Endothelial cell of umbilical vein (primary cell): ENCODE results near the gene LHX4. TPM values are rescaled to one million over a fixed set of nuclear protein-coding genes. Genes with fewer than 3 reads are reported as not detected.

Source experiments
- BruUV-seq: library from RNA; stranded (reverse); fragments of 400-500 nt; replicated peaks from 2 replicates; lab custom pipeline; 2021; lab: Mats Ljungman, UMichigan
- CTCF ChIA-PET: fragments of 300-600, 350-600 bp; sonication (Branson Sonifier 250); formaldehyde crosslinking; loops from one replicate; lab custom pipeline; 2021; ENCODE audit warnings: antibody characterized with exemption, inconsistent platforms; lab: Charles Lee
- POLR2A ChIA-PET: fragments of 300-600, 350-600 bp; sonication (Branson Sonifier 250); formaldehyde crosslinking; loops from one replicate; lab custom pipeline; 2021; ENCODE audit warnings: antibody characterized with exemption, inconsistent platforms; lab: Charles Lee
- DNase-seq: peaks from one replicate; pipeline ENCODE4 v3.0.0-alpha.2; 2011; ENCODE audit warnings: low read depth, low spot score
- FAIRE-seq: peaks from 2 replicates; lab custom pipeline; 2011; peaks lifted over from hg19 to GRCh38; lab: Jason Lieb, UNC
- H2AFZ ChIP-seq: 2 replicates; pipeline ENCODE4 v1.6.0; 2012; ENCODE audit warnings: low read depth, low read length, control low read depth, inconsistent platforms
- H3K27ac ChIP-seq: 2 replicates; pipeline ENCODE4 v1.5.1; 2011; ENCODE audit warnings: low read depth, mild to moderate bottlenecking, control low read depth, low read length, moderate library complexity; ENCODE audit not compliant: insufficient read depth
- H3K27me3 ChIP-seq, 2 experiments: 2 replicates each; pipeline versions ENCODE4 v1.6.0 to v1.6.1; 2011; ENCODE audit warnings: low read length in 2 of 2, mixed read lengths in 1 of 2; ENCODE audit not compliant: control insufficient read depth in 2 of 2, insufficient read depth in 2 of 2
- H3K36me3 ChIP-seq, 2 experiments: 2 replicates in 1 of 2; 3 replicates in 1 of 2; pipeline ENCODE4 v1.5.1; 2011; ENCODE audit warnings: low read length in 2 of 2, mild to moderate bottlenecking in 1 of 2, moderate library complexity in 1 of 2; ENCODE audit not compliant: control insufficient read depth in 2 of 2, insufficient read depth in 2 of 2; ENCODE audit errors: extremely low read depth in 1 of 2
- H3K4me1 ChIP-seq: 3 replicates; pipeline ENCODE4 v1.5.1; 2011; ENCODE audit warnings: mild to moderate bottlenecking, low read length; ENCODE audit not compliant: control insufficient read depth, insufficient read depth; ENCODE audit errors: extremely low read depth
- H3K4me2 ChIP-seq: 2 replicates; pipeline ENCODE4 v1.6.1; 2011; ENCODE audit warnings: low read length, control low read depth, mixed read lengths; ENCODE audit not compliant: insufficient read depth
- H3K4me3 ChIP-seq, 3 experiments: fragments of 200-600 bp in 1 of 3; sonication (generic), shearing (Covaris generic) in 1 of 3; replicated peaks in 1 of 3; 2 replicates each; pipeline ENCODE4 v1.5.1; 2011 to 2016; ENCODE audit warnings: control low read depth in 3 of 3, low read length in 3 of 3, mild to moderate bottlenecking in 2 of 3, inconsistent platforms in 1 of 3, low read depth in 1 of 3, moderate library complexity in 1 of 3; ENCODE audit not compliant: insufficient read depth in 1 of 3
- H3K79me2 ChIP-seq: 2 replicates; pipeline ENCODE4 v1.6.0; 2012; ENCODE audit warnings: low read length, inconsistent platforms; ENCODE audit not compliant: control insufficient read depth, insufficient read depth
- H3K9ac ChIP-seq: replicated peaks from 2 replicates; pipeline ENCODE3; 2011; ENCODE audit warnings: low read length, control low read depth; ENCODE audit not compliant: insufficient read depth; ENCODE audit errors: extremely low read depth
- H3K9me1 ChIP-seq: replicated peaks from 3 replicates; pipeline ENCODE4 v1.6.0; 2011; ENCODE audit warnings: mild to moderate bottlenecking, low read length; ENCODE audit not compliant: control insufficient read depth, insufficient read depth; ENCODE audit errors: extremely low read depth
- H3K9me3 ChIP-seq: replicated peaks from 2 replicates; pipeline ENCODE4 v1.5.1; 2012; ENCODE audit warnings: low read length, inconsistent platforms; ENCODE audit not compliant: control insufficient read depth, insufficient read depth
- H4K20me1 ChIP-seq: replicated peaks from 2 replicates; pipeline ENCODE3; 2011; ENCODE audit warnings: mild to moderate bottlenecking, low read length; ENCODE audit not compliant: control insufficient read depth, insufficient read depth; ENCODE audit errors: extremely low read depth
- EZH2 ChIP-seq: IDR thresholded peaks from 2 replicates; pipeline ENCODE4 v1.6.1; 2012; ENCODE audit warnings: borderline replicate concordance, low read depth, mild to moderate bottlenecking, moderate library complexity, low read length, inconsistent platforms; ENCODE audit not compliant: severe bottlenecking
- FOS ChIP-seq: IDR thresholded peaks from 2 replicates; pipeline ENCODE4 v1.6.1; 2011; ENCODE audit warnings: mild to moderate bottlenecking, low read length, moderate library complexity, borderline replicate concordance; ENCODE audit not compliant: insufficient read depth
- GATA2 ChIP-seq: IDR thresholded peaks from 2 replicates; pipeline ENCODE4 v1.7.0; 2011; ENCODE audit warnings: low read depth, mild to moderate bottlenecking, moderate library complexity, mixed read lengths, low read length; ENCODE audit not compliant: insufficient read length, insufficient read depth
- JUN ChIP-seq: IDR thresholded peaks from 2 replicates; pipeline ENCODE4 v1.6.1; 2011; ENCODE audit warnings: borderline replicate concordance, low read depth; ENCODE audit not compliant: insufficient read length, insufficient read depth
- MYC ChIP-seq: IDR thresholded peaks from one replicate; pipeline ENCODE4 v1.6.1; 2011; ENCODE audit warnings: mild to moderate bottlenecking, low read depth, low read length
- POLR2A ChIP-seq: IDR thresholded peaks from 2 replicates; pipeline ENCODE4 v1.6.1; 2012; ENCODE audit warnings: low read depth, mild to moderate bottlenecking, control low read depth, low read length
- POLR2AphosphoS5 ChIP-seq: IDR thresholded peaks from 2 replicates; pipeline ENCODE4 v1.6.1; 2012; ENCODE audit warnings: low read depth, mild to moderate bottlenecking, control low read depth, low read length, moderate library complexity; ENCODE audit not compliant: insufficient read depth
- dilution Hi-C: fragments of 300-500 bp; cut with MboI; formaldehyde crosslinking; loops from one replicate; pipeline ENCODE4 v1.15.0; 2019; ENCODE audit warnings: low sequenced_read_pairs; ENCODE audit not compliant: extremely low pct_ligation_motif_present
- intact Hi-C: fragments of 100-400 bp; cut with micrococcal nuclease; formaldehyde crosslinking; loops from one replicate; pipeline ENCODE4 v1.10.0; 2022
- polyA plus RNA-seq, 4 experiments: library from polyadenylated mRNA; depleted of rRNA in 3 of 4; stranded (reverse) in 3 of 4; unstranded in 1 of 4; fragments of >200 nt; gene quantifications; 2 replicates each; pipeline versions ENCODE4 v1.2.1 to v1.2.3, GENCODE V29; 2011 to 2012; ENCODE audit warnings: missing spikeins in 1 of 4
- total RNA-seq: library from RNA; stranded (reverse); gene quantifications from 2 replicates; pipeline ENCODE4 v1.2.3, GENCODE V29; 2021
- TF ChIP-seq, protein P1 (sequence below), 2 donors: IDR thresholded peaks; 1 replicate in 1 of 2; 2 replicates in 1 of 2; pipeline ENCODE4 v1.5.1; 2011; ENCODE audit warnings: low read length in 2 of 2, mild to moderate bottlenecking in 2 of 2, moderate library complexity in 2 of 2, control low read depth in 1 of 2, inconsistent platforms in 1 of 2, low read depth in 1 of 2; ENCODE audit not compliant: insufficient read depth in 1 of 2; ENCODE audit errors: extremely low read depth in 1 of 2
- TF ChIP-seq, protein P2 (sequence below): IDR thresholded peaks from 2 replicates; pipeline ENCODE4 v1.6.1; 2011; ENCODE audit not compliant: insufficient read depth, insufficient read length

Gene LHX4
- total and polyA plus RNA-seq, 2 donors (not counting 3 experiments of a cell fraction or from before 2014, with no cell fraction given): not detected

DNA sequence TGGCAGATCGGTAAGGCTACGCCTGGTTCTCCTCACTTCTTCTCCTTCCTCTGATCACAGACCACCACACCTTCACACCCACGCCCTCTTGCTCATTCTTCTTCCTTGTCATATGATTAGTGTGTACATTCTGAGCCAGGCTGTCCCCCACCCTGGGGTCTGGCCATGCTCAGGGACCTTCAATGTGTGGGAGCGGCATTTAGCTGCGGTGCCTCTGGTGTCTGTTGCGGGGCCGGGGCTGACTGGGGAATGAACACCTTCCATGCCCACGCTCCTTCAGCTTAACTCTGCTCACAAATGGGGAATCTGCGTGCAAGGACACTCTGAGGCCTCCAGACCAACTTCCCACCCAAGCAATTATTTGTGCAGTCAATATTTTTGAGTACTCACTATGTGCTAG, 46.0 kb upstream of the LHX4 start:
- DNase-seq: no peak
- POLR2A ChIA-PET: no interaction called here
- FAIRE-seq: no peak
- Histone ChIP-seq H3K27ac (no peak overlapping the region), H3K27me3 (no peaks in the 10 kb centered on the region), H3K4me1 (no peaks in the 10 kb centered on the region), H3K4me3 (no peak overlapping the region), H3K9me3 (no peaks in the 10 kb centered on the region), H3K36me3 (peaks cover 10 to 21% of the 10 kb centered on the region in 2 experiments), H4K20me1 (no peaks in the 10 kb centered on the region), H3K9ac (no peak overlapping the region), H2AFZ (no peak overlapping the region), H3K4me2 (no peak overlapping the region), H3K79me2 (no peaks in the 10 kb centered on the region), H3K9me1 (no peaks in the 10 kb centered on the region)
- no TSS peak for BruUV-seq
- CTCF ChIA-PET: interaction anchor here (1.3 to 1.7 kb wide), 3 partner anchors 69 to 478 kb away, joined by 3 to 4 read pairs (median 4); no protein-coding TSS in a partner anchor
- intact Hi-C loops (no loop called here), dilution Hi-C loops (no loop called here)
- TF ChIP-seq POLR2AphosphoS5 (no peak), MYC (no peak), FOS (no peak), JUN (no peak), EZH2 (no peak), GATA2 (no peak), POLR2A (no peak)
- TF ChIP-seq, protein P1, sequence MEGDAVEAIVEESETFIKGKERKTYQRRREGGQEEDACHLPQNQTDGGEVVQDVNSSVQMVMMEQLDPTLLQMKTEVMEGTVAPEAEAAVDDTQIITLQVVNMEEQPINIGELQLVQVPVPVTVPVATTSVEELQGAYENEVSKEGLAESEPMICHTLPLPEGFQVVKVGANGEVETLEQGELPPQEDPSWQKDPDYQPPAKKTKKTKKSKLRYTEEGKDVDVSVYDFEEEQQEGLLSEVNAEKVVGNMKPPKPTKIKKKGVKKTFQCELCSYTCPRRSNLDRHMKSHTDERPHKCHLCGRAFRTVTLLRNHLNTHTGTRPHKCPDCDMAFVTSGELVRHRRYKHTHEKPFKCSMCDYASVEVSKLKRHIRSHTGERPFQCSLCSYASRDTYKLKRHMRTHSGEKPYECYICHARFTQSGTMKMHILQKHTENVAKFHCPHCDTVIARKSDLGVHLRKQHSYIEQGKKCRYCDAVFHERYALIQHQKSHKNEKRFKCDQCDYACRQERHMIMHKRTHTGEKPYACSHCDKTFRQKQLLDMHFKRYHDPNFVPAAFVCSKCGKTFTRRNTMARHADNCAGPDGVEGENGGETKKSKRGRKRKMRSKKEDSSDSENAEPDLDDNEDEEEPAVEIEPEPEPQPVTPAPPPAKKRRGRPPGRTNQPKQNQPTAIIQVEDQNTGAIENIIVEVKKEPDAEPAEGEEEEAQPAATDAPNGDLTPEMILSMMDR (IDR thresholded peaks at IDR 0.05; ENCODE audit: extremely low read depth in 1 of 2, insufficient read depth in 1 of 2, low read depth in 1 of 2, low read length in 2 of 2): no peak
- TF ChIP-seq, protein P2, sequence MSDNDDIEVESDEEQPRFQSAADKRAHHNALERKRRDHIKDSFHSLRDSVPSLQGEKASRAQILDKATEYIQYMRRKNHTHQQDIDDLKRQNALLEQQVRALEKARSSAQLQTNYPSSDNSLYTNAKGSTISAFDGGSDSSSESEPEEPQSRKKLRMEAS: no peak
